Nephron (organoid): ENCODE data around the gene RALB.
A peak's percentile ranks its signal among the peaks of the same experiment; 100 is the strongest.
"Not testable (repeated sequence)": the region's sequence is repeated elsewhere in the genome, so short reads cannot be mapped to it uniquely, and the experiment has no call there.

Source experiments
- H3K27ac Mint-ChIP-seq, 3 experiments: 2 replicates each; pipeline ENCODE4 v1.8.0; 2020; ENCODE audit warnings: mixed read lengths in 3 of 3, mild to moderate bottlenecking in 2 of 3, moderate library complexity in 1 of 3
- H3K27me3 Mint-ChIP-seq: 2 replicates; pipeline ENCODE4 v1.8.0; 2021; ENCODE audit warnings: low read depth, mild to moderate bottlenecking, moderate library complexity, mixed read lengths
- H3K36me3 Mint-ChIP-seq: 2 replicates; pipeline ENCODE4 v1.8.0; 2020; ENCODE audit warnings: low read depth, mixed read lengths
- H3K4me1 Mint-ChIP-seq: 2 replicates; pipeline ENCODE4 v1.8.0; 2020; ENCODE audit warnings: mixed read lengths
- H3K4me3 Mint-ChIP-seq, 3 experiments: 2 replicates each; pipeline ENCODE4 v1.8.0; 2020; ENCODE audit warnings: mild to moderate bottlenecking in 3 of 3, mixed read lengths in 3 of 3, moderate library complexity in 2 of 3
- H3K9me3 Mint-ChIP-seq: 2 replicates; pipeline ENCODE4 v1.8.0; 2020; ENCODE audit warnings: mixed read lengths
- CTCF ChIP-seq, 3 experiments: fragments of 200-600 bp; sonication (generic); IDR thresholded peaks; one replicate each; pipeline ENCODE4 v1.5.0; 2021; ENCODE audit warnings: antibody characterized with exemption in 3 of 3; ENCODE audit not compliant: unreplicated experiment in 3 of 3

Gene RALB

GRCh38 chr2:120231974-120232635 lies 20.5 kb upstream of the RALB start:
- Mint-ChIP-seq H3K9me3 (no peaks in the 10 kb centered on the region), H3K4me3 (peak overlapping the region; percentile 49 to 85 (median 76)), H3K27me3 (peaks cover 42% of the 10 kb centered on the region), H3K4me1 (peaks cover 10% of the 10 kb centered on the region), H3K36me3 (no peaks in the 10 kb centered on the region), H3K27ac (peak overlapping the region; percentile 28 to 71 (median 52))
- TF ChIP-seq CTCF (IDR thresholded peaks at IDR 0.05; ENCODE audit: unreplicated experiment in 3 of 3): no peak

GRCh38 chr2:120233292-120233691 lies 19.4 kb upstream of the RALB start:
- peaks cover 13% of the 10 kb centered on the region for H3K4me1 Mint-ChIP-seq
- peaks cover 38% of the 10 kb centered on the region for H3K27me3 Mint-ChIP-seq
- no peaks in the 10 kb centered on the region for H3K9me3 Mint-ChIP-seq
- TF ChIP-seq CTCF (IDR thresholded peaks at IDR 0.05; ENCODE audit: unreplicated experiment in 3 of 3): no peak
- H3K27ac Mint-ChIP-seq: no peak overlapping the region
- H3K36me3 Mint-ChIP-seq: no peaks in the 10 kb centered on the region
- H3K4me3 Mint-ChIP-seq: no peak overlapping the region

- not testable (repeated sequence) for H3K9me3 Mint-ChIP-seq, H3K4me3 Mint-ChIP-seq, H3K27ac Mint-ChIP-seq, H3K36me3 Mint-ChIP-seq
- H3K27me3 Mint-ChIP-seq: peaks cover 34% of the 10 kb centered on the region
- H3K4me1 Mint-ChIP-seq: peaks cover 13% of the 10 kb centered on the region
These were observed 17.5 kb upstream of the RALB start for GRCh38 chr2:120235158-120235557.

GRCh38 chr2:120235681-120236080 lies 17.0 kb upstream of the RALB start:
- H3K27me3 Mint-ChIP-seq: peaks cover 33% of the 10 kb centered on the region
- no peaks in the 10 kb centered on the region for H3K9me3 Mint-ChIP-seq
- H3K4me3 Mint-ChIP-seq: no peak overlapping the region
- no peaks in the 10 kb centered on the region for H3K36me3 Mint-ChIP-seq
- H3K27ac Mint-ChIP-seq: no peak overlapping the region
- peaks cover 13% of the 10 kb centered on the region for H3K4me1 Mint-ChIP-seq
- TF ChIP-seq CTCF (IDR thresholded peaks at IDR 0.05; ENCODE audit: unreplicated experiment in 3 of 3): no peak

- Mint-ChIP-seq H3K4me1 (peaks cover 13% of the 10 kb centered on the region), H3K36me3 (no peaks in the 10 kb centered on the region), H3K4me3 (no peak overlapping the region), H3K27me3 (peaks cover 29% of the 10 kb centered on the region), H3K27ac (no peak overlapping the region), H3K9me3 (no peaks in the 10 kb centered on the region)
- TF ChIP-seq CTCF (IDR thresholded peaks at IDR 0.05; ENCODE audit: unreplicated experiment in 3 of 3): no peak
These were observed 16.3 kb upstream of the RALB start for GRCh38 chr2:120236316-120236715.

- Mint-ChIP-seq H3K4me1 (peaks cover 13% of the 10 kb centered on the region), H3K4me3 (no peak overlapping the region), H3K36me3 (no peaks in the 10 kb centered on the region), H3K27me3 (peaks cover 32% of the 10 kb centered on the region), H3K9me3 (no peaks in the 10 kb centered on the region), H3K27ac (no peak overlapping the region)
- no peak for TF ChIP-seq CTCF (IDR thresholded peaks at IDR 0.05; ENCODE audit: unreplicated experiment in 3 of 3)
These were observed 15.9 kb upstream of the RALB start for GRCh38 chr2:120236791-120237190.
